Activated CD8-positive, alpha-beta memory T cell treated with anti-CD3 and anti-CD28 coated beads, Interleukin-2, amount 50 U/mL, for 4 hours (primary cell): ENCODE results near the gene SDK2.

Experiments used
- DNase-seq: peaks from one replicate; pipeline ENCODE4 v3.0.0-alpha.2; 2020

SDK2 gene

DNA sequence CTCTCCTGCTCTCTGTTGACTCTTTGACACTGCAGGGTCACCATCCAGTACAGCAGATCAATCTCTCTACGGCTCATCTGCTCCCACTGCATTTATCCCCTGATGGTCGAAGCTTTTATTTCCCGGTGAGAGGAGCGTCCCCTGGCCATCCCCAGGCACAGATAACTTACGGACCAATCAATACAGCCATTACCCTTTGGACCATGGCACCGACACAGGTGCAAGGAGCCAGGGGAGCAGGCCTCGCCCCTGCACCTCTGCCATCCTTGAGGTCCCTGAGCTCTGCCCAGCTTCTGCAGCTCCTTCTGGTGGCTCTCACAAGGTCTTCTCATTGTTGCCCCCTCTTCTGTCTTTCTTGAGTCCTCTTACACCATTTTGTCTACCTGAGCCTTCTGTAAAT lies 115.6 kb downstream of the SDK2 start:
- DNase-seq: no peak

DNA sequence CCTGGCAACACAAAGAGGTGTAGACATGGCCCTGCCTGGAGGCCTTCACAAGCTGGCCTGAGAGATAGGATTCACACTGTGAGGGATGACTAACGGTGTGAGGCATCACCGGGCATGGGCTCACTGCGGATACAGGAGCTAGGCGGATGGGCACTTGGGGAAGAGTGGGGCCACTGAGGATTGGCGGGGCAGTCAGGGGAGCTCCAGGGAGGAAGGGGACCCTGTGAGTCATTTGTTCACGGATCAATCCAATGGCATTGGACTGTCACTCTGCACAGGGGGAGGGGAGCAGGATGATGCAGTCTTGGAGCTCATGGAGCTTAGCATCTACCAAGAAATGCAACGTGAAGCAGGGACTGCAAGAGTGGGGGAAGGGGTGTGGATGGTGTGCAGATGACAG lies 117.3 kb downstream of the SDK2 start:
- DNase-seq: no peak

GRCh38 chr17:73524941-73525679 lies 119.1 kb downstream of the SDK2 start:
- no peak for DNase-seq

GRCh38 chr17:73522696-73523095 lies 121.5 kb downstream of the SDK2 start:
- no peak for DNase-seq

GRCh38 chr17:73522107-73522506 lies 122.1 kb downstream of the SDK2 start:
- DNase-seq: no peak

DNA sequence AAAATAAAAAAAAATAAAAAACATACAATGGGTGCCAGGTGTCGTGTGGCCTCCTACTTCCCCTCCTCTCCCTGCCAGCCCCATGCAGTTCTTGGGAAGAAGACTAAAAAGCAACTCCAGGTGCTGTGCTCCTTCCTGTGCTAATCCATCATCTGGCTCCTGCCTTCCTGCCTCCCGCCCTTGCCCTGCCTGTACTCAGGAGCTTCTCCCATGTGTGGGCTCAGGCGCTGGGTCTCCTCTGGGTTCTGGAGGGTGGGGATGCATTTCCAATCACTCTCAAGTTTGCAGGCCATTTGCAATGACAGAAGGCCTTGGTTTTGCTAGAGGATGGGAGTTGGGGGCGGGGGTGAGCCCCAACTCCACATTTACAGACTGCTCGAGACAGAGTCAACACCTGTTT lies 122.9 kb downstream of the SDK2 start:
- no peak for DNase-seq

DNA sequence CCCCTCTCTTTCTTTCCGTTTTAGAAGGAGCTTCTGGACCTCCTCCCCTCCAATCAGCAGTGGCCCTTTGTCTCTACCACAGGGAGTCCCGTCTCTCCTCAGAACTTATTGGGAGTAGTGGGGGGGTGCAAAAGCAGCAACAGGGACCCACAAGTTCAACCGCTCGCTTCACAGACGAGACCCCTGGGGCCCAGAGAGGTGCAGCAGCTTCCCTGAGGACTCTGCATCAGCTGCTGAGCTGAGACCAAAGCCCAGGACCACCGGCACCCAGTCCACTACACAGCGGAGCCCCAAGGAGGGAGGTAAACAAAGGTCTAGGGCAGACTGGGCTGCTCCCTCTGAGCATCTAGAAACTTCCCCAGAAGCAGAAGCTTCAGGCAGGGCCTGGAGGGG lies 123.9 kb downstream of the SDK2 start:
- no peak for DNase-seq

DNA sequence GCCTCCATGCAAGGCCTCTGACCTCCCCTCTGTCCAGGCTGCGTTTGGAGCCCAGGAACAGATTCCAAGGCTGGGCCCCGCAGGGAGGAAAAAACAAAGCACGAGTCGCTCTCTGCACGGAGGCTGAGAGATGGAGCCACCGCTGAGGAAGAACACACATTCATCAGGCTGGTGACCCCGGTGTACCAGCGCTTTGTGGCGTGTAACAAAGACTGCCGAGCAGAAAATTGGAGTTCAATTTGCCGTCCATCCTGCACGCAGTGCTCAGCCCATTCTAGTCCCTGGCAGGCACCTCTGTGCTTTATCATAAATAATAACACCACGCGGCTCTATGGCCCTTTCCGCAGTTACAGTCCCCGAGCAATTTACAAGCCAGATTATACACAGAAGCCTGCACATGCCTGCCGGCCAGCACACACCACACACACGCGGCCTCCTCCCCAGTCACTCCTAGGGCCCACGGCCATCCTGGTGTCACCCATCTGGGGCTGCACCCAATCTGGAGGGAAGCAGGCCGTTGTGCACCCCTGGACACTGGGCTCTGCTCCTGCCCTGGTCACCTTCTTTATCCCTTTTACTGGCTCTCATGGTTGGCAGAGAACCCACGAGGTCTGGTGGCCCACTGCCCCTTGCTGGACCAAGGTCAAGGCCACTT lies 124.4 kb downstream of the SDK2 start:
- DNase-seq: no peak

- no peak for DNase-seq
These were observed 125.2 kb downstream of the SDK2 start for GRCh38 chr17:73519011-73519410.

- DNase-seq: no peak
These were observed 127.8 kb downstream of the SDK2 start for GRCh38 chr17:73516431-73516830.

DNA sequence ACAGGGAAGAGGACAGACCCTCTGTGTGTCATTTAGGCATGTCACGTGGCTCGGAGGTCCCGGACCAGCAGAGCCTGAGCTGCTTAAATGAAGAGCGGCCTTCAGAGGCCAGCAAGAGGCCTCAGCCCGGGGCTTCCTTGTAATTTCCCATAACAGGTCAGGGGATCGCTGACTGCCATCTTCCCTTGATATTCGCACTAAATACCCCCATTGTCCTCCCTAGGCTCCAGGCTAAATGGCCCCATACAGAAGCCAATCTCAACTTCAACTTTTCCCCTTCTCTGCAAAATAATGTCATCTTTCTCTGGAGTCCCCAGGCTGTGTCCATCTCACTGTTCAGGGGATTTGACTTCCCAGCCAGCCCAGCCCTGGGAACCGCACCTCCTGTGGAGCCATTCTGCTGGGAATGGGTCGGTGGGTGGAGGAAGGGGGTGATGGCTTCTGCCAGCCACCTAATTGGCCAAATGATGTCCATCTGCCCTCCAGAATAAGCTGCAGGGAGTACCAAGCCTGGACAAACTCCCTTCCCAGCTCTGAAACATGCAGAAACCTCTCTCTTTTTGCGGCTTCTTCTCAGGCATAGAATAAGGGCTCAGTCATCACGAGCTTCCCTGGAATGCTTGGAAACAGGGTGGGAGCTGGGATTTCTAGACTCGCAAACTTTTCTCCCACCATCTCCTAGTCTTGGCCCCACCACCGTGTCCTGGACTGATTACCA lies 129.9 kb downstream of the SDK2 start:
- DNase-seq: no peak

DNA sequence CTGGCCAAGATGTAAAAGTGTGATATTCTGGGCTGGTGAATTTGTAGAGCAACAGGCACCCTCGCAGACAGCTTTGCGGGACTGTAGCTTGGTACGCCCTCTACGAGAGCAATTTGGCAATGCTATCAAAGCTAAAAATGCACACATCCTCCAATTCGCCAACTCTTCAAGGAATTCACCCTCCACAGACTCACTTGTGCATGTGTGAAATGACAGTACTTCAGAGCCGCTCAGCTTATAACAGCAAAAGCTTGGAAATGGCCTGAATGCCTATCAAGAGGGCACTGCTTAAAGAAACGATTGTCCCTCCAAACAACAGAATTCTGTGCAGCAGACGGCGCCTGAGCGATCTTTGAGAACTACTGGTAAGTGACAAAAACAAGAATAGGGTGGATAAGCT lies 130.8 kb downstream of the SDK2 start:
- DNase-seq: no peak

- no peak for DNase-seq
These were observed 132.5 kb downstream of the SDK2 start for GRCh38 chr17:73511719-73512115.

- no peak for DNase-seq
These were observed 133.1 kb downstream of the SDK2 start for GRCh38 chr17:73510981-73511718.

DNA sequence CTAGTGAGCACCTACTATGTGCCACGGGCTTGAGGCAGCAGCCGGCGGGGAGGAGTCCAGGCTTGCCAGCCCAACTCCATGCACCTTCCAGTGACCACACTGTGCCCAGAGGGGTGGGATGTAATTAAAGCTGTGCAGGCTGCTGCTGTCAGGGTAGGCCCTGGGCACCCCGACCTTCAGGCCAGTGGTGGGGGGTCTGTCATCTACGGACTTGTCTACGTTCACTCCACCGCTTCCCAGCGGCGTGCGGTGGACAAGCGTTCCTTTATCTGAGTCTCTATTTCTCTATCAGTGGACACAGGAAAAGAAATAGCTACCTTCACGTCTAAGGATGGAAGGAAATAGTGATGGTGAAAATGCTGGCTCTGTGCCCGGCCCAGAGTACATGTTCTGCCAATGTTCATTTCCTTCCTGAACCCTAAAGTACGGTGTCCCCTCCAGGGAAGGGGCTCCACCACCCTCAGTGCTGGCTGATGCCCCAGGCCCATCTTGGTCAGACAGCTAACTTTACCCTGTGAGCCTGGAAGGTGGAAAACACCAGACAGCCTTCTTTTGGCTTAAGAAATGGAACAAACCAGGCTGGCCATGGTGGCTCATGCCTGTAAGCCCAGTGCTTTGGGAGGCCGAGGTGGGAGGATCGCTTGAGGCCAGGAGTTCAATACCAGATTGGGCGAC lies 135.2 kb downstream of the SDK2 start:
- DNase-seq: no peak

DNA sequence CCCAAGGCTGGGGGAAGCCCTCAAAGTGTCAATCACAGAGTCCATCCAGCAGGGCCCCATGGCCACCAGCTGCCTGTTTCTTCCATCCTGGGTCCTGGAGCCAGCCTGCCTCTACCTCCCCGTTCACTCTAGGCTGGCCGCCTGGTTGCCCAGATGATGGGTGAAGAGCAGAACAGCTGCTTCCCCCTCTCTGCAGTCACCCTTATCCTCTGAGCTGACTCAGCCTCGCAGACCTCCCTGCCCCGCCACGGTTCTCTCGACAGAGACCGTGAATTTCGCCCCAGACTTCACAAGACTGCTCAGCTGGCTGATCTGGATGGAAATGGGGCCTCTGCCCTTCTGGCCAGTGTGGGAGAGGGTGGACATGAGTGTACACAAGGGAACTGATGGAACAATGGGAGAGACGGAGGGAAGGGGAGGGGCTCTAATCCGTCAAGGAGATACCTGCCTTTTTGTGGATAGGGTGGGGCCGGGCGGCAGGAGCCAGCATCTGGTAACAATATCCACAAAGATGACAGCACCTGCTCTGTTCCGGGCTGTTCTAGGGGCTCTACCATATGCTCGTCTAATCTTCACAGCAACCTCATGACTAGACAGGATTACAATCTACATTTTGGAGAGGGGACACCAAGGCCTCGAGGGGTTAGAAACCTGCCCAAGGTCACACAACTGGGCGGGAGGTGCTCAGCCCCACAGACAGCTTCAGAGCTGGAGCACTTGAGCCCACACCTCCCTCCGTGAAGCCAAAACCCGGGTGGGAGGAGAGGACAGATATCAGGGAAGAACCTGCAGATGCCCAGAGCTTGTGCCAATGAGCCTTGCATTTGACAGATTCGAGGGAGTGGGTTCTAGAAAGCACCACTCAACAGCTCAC lies 136.0 kb downstream of the SDK2 start:
- no peak for DNase-seq

DNA sequence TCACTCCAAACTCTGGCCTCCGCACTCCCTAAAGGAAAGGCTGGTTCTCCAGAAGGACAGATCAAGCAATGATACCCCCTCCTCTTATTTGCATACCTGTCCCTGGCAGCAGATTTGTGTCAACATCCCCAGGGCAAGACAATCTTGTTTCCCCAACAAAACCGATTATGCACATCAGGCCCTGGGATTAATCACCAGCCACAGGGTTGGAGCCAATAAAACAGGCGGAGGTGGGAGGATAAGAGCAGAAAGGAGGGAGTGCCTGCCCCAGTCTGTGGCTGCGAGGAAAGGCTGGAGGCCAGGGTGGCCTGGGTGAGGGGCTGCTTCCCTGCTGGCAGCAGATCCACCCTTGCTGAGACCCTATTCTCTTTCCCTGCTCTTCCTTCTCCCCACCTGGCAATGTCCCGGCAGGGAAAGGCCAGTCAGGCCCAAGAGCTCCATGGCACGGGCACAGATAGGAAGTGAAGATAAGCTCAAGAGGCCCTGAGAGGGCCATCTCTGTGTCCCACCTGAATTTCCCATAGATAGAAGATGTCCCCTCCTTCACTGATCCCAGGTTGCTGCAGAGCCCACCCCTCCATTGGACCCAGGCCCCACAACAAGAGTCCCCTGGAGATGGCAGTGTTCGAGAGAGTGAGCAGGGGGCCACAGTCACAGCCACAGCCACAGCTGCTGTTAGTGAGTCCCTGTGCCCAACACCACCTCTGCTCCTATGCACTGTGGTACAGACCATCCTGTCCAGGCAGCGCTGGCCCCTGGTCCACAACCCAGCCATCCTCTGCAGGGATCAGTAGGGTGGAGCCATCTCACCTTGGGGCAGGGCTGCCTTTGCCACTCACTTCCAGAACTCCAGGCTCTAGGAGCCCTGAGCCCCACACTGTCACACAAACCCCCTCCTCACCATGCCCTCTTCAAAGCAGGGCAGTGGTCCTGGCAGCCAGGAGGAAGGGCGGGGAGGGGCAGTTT lies 137.5 kb downstream of the SDK2 start:
- no peak for DNase-seq

DNA sequence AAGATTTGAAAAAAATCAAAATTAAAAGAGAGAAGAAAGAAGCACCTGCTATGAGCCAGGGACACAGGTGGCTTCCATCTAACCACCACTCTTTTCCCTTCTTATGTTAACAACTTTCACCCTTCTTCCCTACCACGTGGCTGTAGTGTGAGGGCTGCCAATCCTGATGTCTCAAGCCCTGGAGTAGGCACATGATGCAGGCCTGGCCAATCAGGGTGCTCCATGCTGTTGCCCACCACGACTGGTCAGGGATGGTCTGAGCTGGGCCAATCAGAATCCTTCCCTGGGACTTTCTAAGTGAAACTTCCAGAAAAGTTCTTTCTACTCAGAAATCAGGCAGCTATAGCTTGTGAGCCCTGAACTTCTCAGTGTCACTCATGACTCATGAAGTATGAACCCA lies 140.7 kb downstream of the SDK2 start:
- no peak for DNase-seq

DNA sequence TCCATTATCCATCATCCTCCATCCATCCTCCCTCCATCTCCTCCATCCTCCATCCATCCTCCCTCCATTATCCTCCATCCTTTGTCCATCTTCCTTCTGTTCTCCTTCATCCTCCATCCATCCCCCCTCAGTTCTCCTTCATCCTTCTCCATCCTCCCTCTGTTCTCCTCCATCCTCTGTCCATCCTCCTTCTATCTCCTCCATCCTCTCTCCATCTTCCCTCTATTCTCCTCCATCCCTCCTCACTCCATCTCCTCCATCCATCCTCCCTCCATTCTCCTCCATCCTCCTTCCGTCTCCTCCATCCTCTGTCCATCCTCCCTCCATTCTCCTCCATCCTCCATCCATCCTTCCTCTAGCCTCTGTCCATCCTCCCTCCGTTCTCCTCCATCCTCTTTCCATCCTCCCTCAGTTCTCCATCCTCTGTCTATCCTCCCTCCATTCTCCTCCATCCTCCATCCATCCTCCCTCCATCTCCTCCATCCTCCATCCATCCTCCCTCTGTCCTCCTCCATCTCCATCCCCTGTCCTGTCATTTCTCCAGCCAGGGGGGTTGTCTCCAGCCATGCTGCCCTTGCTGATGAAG lies 143.7 kb downstream of the SDK2 start:
- DNase-seq: no peak

DNA sequence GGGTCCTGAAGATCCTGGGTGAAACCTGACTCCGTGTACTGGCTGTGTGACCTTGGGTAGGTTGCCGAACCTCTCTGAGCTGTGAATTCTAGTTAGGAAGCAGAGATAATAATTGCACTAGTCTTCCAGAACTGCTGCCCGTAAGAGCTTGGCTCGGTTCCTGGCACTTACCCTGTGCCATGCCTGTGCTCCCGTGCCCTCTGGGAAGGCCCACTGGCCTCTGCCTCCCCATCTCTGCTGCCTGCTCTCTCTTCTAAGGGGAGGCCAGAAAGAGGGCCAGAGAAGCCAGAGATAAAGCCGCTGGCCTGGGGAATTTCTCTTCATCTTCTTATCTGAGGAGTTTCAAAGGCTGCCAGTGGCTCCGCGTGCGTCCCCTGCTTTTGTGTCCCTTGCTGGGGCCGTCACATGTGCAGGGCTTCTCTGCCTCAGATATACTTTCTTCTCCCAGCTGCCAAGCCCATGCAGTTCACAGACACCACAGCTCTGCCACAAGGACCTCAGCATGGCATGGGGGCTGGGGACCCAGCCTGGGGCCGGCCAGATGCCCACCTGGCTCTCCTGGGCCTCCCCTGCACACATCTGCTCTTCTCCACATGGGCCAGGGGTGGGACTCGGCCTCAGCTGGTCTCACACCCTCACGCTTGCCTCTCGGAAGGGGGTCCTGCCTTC lies 145.2 kb downstream of the SDK2 start:
- DNase-seq: no peak
